Measurements from ENCODE around the gene PCSK7.

The PCSK7 gene

DNA sequence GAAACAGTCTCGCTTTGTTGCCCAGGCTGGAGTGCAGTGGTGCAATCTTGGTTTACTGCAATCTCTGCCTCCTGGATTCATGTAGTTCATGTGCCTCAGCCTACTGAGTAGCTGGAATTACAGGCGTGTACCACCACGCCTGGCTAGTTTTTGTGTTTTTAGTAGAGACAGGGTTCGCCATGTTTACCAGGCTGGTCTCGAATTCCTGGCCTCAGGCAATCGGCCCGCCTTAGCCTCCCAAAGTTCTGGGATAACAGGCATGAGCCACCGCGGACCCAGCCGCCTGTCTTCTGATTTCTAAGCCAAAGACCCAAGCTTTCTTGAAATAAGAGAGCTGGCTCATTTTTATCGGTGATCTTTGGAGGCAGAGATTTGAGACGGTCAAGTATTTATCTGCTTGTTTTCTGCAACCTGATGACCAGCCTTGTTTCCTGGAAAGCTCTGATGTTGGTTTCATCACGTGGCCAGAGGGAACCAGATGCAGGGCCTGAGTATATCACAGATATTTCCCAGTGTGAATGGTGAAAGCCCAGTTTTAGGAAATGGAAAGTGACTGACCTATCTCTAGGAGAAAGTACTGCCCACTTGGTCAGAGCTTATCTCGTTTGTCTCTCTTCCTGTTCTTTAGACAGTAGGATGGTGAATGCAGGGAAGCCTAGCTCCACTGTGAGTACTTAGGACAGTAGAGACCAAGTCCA lies 59.0 kb downstream of the PCSK7 start:
- no peak for TF ChIP-seq POLR2AphosphoS5 (IDR thresholded peaks at IDR 0.05; ENCODE audit: low read depth, low read length)
- TF ChIP-seq TAF1 (IDR thresholded peaks at IDR 0.05; ENCODE audit: borderline replicate concordance, insufficient read depth, low read length): no peak
- no peak for TF ChIP-seq SIN3A (IDR thresholded peaks at IDR 0.05; ENCODE audit: borderline replicate concordance, insufficient read depth, low read length)
- no peak for TF ChIP-seq REST (IDR thresholded peaks at IDR 0.05; ENCODE audit: insufficient read depth in 1 of 2, low read depth in 2 of 2, low read length in 2 of 2)
- no peak for TF ChIP-seq FOXP2 (optimal IDR thresholded peaks at IDR 0.05; ENCODE audit: borderline replicate concordance, extremely low read depth, extremely low read length, insufficient read depth)

- TF ChIP-seq POLR2AphosphoS5 (IDR thresholded peaks at IDR 0.05; ENCODE audit: low read depth, low read length) (peak; percentile 30; the same call in 1 of the 2 replicates), REST (IDR thresholded peaks at IDR 0.05; ENCODE audit: insufficient read depth in 1 of 2, low read depth in 2 of 2, low read length in 2 of 2) (no peak)
Observed at GRCh38 chr11:117171404-117172061, 60.3 kb downstream of the PCSK7 start.

DNA sequence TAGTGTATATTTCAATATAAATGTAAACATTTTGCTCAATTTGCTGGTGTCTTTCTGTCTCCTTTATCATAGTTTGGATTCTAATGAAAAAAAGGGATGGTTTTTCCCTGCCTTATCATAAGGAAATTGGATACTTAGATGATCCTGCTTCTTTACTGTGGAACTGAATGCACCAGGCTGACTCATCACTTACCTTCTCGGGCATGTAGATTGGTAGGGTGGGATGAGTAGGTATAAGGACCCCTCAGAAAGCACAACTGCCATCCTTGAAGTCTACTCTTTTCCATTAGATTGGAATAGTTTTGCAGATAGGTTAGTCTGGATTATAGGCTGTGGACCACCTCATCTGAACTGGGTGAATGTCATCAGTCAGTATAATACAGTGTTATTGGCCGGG lies 60.9 kb downstream of the PCSK7 start:
- TF ChIP-seq POLR2AphosphoS5 (IDR thresholded peaks at IDR 0.05; ENCODE audit: low read depth, low read length): no peak
- TF ChIP-seq SIN3A (IDR thresholded peaks at IDR 0.05; ENCODE audit: borderline replicate concordance, insufficient read depth, low read length): no peak
- TF ChIP-seq FOXP2 (optimal IDR thresholded peaks at IDR 0.05; ENCODE audit: borderline replicate concordance, extremely low read depth, extremely low read length, insufficient read depth): no peak
- no peak for TF ChIP-seq REST (IDR thresholded peaks at IDR 0.05; ENCODE audit: insufficient read depth in 1 of 2, low read depth in 2 of 2, low read length in 2 of 2)
- TF ChIP-seq TAF1 (IDR thresholded peaks at IDR 0.05; ENCODE audit: borderline replicate concordance, insufficient read depth, low read length): no peak

- TF ChIP-seq REST (IDR thresholded peaks at IDR 0.05; ENCODE audit: insufficient read depth in 1 of 2, low read depth in 2 of 2, low read length in 2 of 2): no peak
- TF ChIP-seq TAF1 (IDR thresholded peaks at IDR 0.05; ENCODE audit: borderline replicate concordance, insufficient read depth, low read length): no peak
- TF ChIP-seq FOXP2 (optimal IDR thresholded peaks at IDR 0.05; ENCODE audit: borderline replicate concordance, extremely low read depth, extremely low read length, insufficient read depth): no peak
- TF ChIP-seq POLR2AphosphoS5 (IDR thresholded peaks at IDR 0.05; ENCODE audit: low read depth, low read length): no peak
- TF ChIP-seq SIN3A (IDR thresholded peaks at IDR 0.05; ENCODE audit: borderline replicate concordance, insufficient read depth, low read length): no peak
Observed at GRCh38 chr11:117170210-117170609, 61.7 kb downstream of the PCSK7 start.
